Adrenal gland (tissue), 5 donors: ENCODE results near the gene HCN3.

Experiments used
- POLR2A ChIP-seq, 2 donors: fragments of 450-650 bp; IDR thresholded peaks; one replicate each; pipeline ENCODE4 v1.6.1; 2017; ENCODE audit warnings: antibody characterized with exemption in 2 of 2, mild to moderate bottlenecking in 2 of 2, moderate library complexity in 1 of 2
- TF ChIP-seq, protein P1 (sequence below), 6 experiments: fragments of 450-650 bp in 4 of 6; fragments of 200-600 bp in 2 of 6; sonication (generic) in 1 of 6; IDR thresholded peaks; 1 replicate in 5 of 6; 2 replicates in 1 of 6; pipeline versions ENCODE4 v1.5.1 to v1.8.0; 2016 to 2021; ENCODE audit warnings: antibody characterized with exemption in 6 of 6, mild to moderate bottlenecking in 2 of 6, moderate library complexity in 1 of 6
- donor health status: DM: no; HTN: no; CAD: no.

- no peak for TF ChIP-seq POLR2A (IDR thresholded peaks at IDR 0.05)
- TF ChIP-seq, protein P1, sequence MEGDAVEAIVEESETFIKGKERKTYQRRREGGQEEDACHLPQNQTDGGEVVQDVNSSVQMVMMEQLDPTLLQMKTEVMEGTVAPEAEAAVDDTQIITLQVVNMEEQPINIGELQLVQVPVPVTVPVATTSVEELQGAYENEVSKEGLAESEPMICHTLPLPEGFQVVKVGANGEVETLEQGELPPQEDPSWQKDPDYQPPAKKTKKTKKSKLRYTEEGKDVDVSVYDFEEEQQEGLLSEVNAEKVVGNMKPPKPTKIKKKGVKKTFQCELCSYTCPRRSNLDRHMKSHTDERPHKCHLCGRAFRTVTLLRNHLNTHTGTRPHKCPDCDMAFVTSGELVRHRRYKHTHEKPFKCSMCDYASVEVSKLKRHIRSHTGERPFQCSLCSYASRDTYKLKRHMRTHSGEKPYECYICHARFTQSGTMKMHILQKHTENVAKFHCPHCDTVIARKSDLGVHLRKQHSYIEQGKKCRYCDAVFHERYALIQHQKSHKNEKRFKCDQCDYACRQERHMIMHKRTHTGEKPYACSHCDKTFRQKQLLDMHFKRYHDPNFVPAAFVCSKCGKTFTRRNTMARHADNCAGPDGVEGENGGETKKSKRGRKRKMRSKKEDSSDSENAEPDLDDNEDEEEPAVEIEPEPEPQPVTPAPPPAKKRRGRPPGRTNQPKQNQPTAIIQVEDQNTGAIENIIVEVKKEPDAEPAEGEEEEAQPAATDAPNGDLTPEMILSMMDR (IDR thresholded peaks at IDR 0.05): no peak
Measured at GRCh38 chr1:155256058-155256852, 21.0 kb upstream of the HCN3 start.
